ENCODE results near the gene NOTCH2.

Gene NOTCH2

GRCh38 chr1:119971710-119972570, 97.5 kb downstream of the NOTCH2 start:
- no peak for TF ChIP-seq JUND (IDR thresholded peaks at IDR 0.05; ENCODE audit: low read depth)
- in situ Hi-C loops (cut with HindIII; ENCODE audit: low pct_unique_long_range_greater_than_20kb, low sequenced_read_pairs) = no loop called here

GRCh38 chr1:119968601-119969000, 100.9 kb downstream of the NOTCH2 start:
- no peak for TF ChIP-seq JUND (IDR thresholded peaks at IDR 0.05; ENCODE audit: low read depth)
- in situ Hi-C loops (cut with HindIII; ENCODE audit: low pct_unique_long_range_greater_than_20kb, low sequenced_read_pairs) = no loop called here
- DNase-seq (ENCODE audit: low read depth in 1 of 2, low spot score in 1 of 2) = peak in 1 of 2 experiments; percentile 65

More at GRCh38 chr1:119971710-119972570, 97.5 kb downstream of the NOTCH2 start:
- peak in 1 of 2 experiments; percentile 15 for DNase-seq (ENCODE audit: low read depth in 1 of 2, low spot score in 1 of 2)

GRCh38 chr1:119968068-119968492, 101.4 kb downstream of the NOTCH2 start:
- TF ChIP-seq JUND (IDR thresholded peaks at IDR 0.05; ENCODE audit: low read depth) = no peak
- in situ Hi-C loops (cut with HindIII; ENCODE audit: low pct_unique_long_range_greater_than_20kb, low sequenced_read_pairs) = no loop called here
- DNase-seq (ENCODE audit: low read depth in 1 of 2, low spot score in 1 of 2) = peak in 1 of 2 experiments; percentile 46

- in situ Hi-C loops (cut with HindIII; ENCODE audit: low pct_unique_long_range_greater_than_20kb, low sequenced_read_pairs) = no loop called here
- DNase-seq (ENCODE audit: low read depth in 1 of 2, low spot score in 1 of 2) = no peak
- no peak for TF ChIP-seq JUND (IDR thresholded peaks at IDR 0.05; ENCODE audit: low read depth)
Observed at GRCh38 chr1:119966681-119967080, 102.8 kb downstream of the NOTCH2 start.

GRCh38 chr1:119966020-119966419, 103.4 kb downstream of the NOTCH2 start:
- in situ Hi-C loops (cut with HindIII; ENCODE audit: low pct_unique_long_range_greater_than_20kb, low sequenced_read_pairs) = no loop called here
- DNase-seq (ENCODE audit: low read depth in 1 of 2, low spot score in 1 of 2) = no peak
- no peak for TF ChIP-seq JUND (IDR thresholded peaks at IDR 0.05; ENCODE audit: low read depth)

- TF ChIP-seq JUND (IDR thresholded peaks at IDR 0.05; ENCODE audit: low read depth) = no peak
- in situ Hi-C loops (cut with HindIII; ENCODE audit: low pct_unique_long_range_greater_than_20kb, low sequenced_read_pairs) = no loop called here
- no peak for DNase-seq (ENCODE audit: low read depth in 1 of 2, low spot score in 1 of 2)
Observed at GRCh38 chr1:119964673-119965363, 104.6 kb downstream of the NOTCH2 start.

- DNase-seq (ENCODE audit: low read depth in 1 of 2, low spot score in 1 of 2) = no peak
- no peak for TF ChIP-seq JUND (IDR thresholded peaks at IDR 0.05; ENCODE audit: low read depth)
- in situ Hi-C loops (cut with HindIII; ENCODE audit: low pct_unique_long_range_greater_than_20kb, low sequenced_read_pairs) = no loop called here
Observed at GRCh38 chr1:119962296-119962968, 107.0 kb downstream of the NOTCH2 start.

- DNase-seq (ENCODE audit: low read depth in 1 of 2, low spot score in 1 of 2) = no peak
- no peak for TF ChIP-seq JUND (IDR thresholded peaks at IDR 0.05; ENCODE audit: low read depth)
- in situ Hi-C loops (cut with HindIII; ENCODE audit: low pct_unique_long_range_greater_than_20kb, low sequenced_read_pairs) = no loop called here
Observed at GRCh38 chr1:119960501-119960900, 109.0 kb downstream of the NOTCH2 start.

GRCh38 chr1:119959268-119960220, 109.9 kb downstream of the NOTCH2 start:
- in situ Hi-C loops (cut with HindIII; ENCODE audit: low pct_unique_long_range_greater_than_20kb, low sequenced_read_pairs) = no loop called here
- DNase-seq (ENCODE audit: low read depth in 1 of 2, low spot score in 1 of 2) = no peak
- TF ChIP-seq JUND (IDR thresholded peaks at IDR 0.05; ENCODE audit: low read depth) = no peak

- no peak for DNase-seq (ENCODE audit: low read depth in 1 of 2, low spot score in 1 of 2)
- TF ChIP-seq JUND (IDR thresholded peaks at IDR 0.05; ENCODE audit: low read depth) = no peak
- in situ Hi-C loops (cut with HindIII; ENCODE audit: low pct_unique_long_range_greater_than_20kb, low sequenced_read_pairs) = no loop called here
Observed at GRCh38 chr1:119958223-119958622, 111.2 kb downstream of the NOTCH2 start.

- in situ Hi-C loops (cut with HindIII; ENCODE audit: low pct_unique_long_range_greater_than_20kb, low sequenced_read_pairs) = no loop called here
- no peak for TF ChIP-seq JUND (IDR thresholded peaks at IDR 0.05; ENCODE audit: low read depth)
- DNase-seq (ENCODE audit: low read depth in 1 of 2, low spot score in 1 of 2) = no peak
Observed at GRCh38 chr1:119956306-119956705, 113.2 kb downstream of the NOTCH2 start.

All from T47D (cell line).